Iris pigment epithelial cell (primary cell): ENCODE data around the gene RSU1.

Experiments
- DNase-seq: peaks from one replicate; pipeline ENCODE4 v3.0.0-alpha.2; 2011; ENCODE audit warnings: low read depth

RSU1 gene

DNA sequence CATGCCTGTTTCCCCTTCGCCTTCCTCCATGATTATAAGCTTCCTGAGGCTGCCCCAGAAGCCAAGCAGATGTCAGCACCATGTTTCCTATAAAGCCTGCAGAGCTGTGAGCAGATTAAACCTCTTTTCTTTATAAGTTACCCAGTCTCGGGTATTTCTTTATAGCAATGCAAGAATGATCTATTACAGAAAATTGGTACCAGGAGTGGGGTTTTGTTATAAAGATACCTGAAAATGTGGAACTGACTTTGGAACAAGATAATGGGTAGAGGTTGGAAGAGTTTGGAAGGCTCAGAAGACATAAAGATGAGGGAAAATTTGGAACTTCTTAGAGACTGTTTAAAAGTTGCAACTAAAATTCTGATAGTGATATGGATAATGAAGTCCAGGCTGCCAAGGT is 4.8 kb upstream of the RSU1 start:
- no peak for DNase-seq

GRCh38 chr10:16820421-16820820 is 3.2 kb upstream of the RSU1 start:
- DNase-seq = no peak

GRCh38 chr10:16820018-16820417 is 2.8 kb upstream of the RSU1 start:
- DNase-seq = no peak

GRCh38 chr10:16819436-16819835 is 2.2 kb upstream of the RSU1 start:
- no peak for DNase-seq

- DNase-seq = no peak
Measured at GRCh38 chr10:16819026-16819425, 1.8 kb upstream of the RSU1 start.

GRCh38 chr10:16816830-16817124 is 447 bp downstream of the RSU1 start:
- DNase-seq = peak; percentile 45

DNA sequence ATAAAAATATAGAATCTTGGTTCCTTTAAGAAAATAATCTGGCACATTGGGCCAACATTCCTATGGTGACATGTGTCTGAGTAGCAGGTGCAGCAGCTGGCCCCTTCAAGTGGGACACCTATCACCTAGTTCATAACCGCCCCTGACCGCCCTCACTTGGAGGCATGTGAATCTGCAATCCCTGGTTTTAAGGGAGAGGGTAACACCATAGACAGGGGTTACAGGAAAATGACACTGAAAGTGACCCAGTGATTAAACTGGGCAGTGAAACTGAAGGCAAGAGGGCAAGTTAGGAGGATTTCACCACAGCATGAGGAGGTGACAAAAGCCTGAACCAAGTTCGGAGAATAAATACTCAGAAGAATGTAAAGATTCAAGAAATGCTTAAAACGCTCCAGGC is 1.1 kb downstream of the RSU1 start:
- no peak for DNase-seq

DNA sequence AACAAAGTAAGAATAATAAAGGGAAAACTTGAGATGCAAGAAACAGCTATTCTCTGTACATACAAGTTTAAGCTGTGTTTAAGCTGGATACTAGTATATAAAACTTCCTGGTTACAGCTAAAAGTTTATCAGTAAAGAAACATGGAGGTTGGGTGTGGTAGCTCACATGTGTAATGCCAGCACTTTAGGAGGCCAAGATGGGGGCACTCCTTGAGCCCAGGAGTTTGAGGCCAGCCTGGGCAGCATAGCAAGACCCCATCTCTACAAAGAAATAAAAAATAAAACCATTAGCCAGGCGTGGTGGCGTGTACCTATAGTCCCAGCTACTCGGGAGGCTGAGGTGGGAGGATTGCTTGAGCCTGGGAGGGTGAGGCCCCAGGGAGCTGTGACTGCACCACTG is 3.2 kb downstream of the RSU1 start:
- no peak for DNase-seq

- DNase-seq = no peak
Measured at GRCh38 chr10:16812676-16813075, 4.5 kb downstream of the RSU1 start.

GRCh38 chr10:16811765-16812164 is 5.5 kb downstream of the RSU1 start:
- no peak for DNase-seq

- no peak for DNase-seq
Measured at GRCh38 chr10:16811292-16811691, 5.9 kb downstream of the RSU1 start.

GRCh38 chr10:16809074-16809718 is 8.0 kb downstream of the RSU1 start:
- peak; percentile 54 for DNase-seq

GRCh38 chr10:16804123-16804522 is 13.1 kb downstream of the RSU1 start:
- DNase-seq = no peak

- no peak for DNase-seq
Measured at GRCh38 chr10:16803464-16803863, 13.8 kb downstream of the RSU1 start.

DNA sequence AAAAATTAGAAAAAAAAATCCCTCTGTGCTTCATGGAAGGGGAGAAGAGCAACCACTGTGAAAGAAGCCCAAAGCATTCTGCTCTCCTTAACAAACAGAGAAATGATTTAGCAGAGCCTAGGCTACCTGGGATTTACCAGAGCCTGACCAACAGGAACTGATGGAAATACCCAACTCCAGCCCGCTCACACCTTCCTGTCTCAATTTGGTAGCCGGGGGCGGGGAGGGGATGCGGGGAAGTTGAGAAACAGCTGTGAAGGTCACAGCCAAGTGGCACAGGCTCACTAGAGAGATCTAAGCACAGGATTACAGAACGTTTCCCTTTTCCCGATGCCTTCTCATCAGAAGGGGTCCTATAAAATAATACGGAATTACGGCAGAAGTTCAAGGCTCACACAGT is 17.6 kb downstream of the RSU1 start:
- peak; percentile 11 for DNase-seq

DNA sequence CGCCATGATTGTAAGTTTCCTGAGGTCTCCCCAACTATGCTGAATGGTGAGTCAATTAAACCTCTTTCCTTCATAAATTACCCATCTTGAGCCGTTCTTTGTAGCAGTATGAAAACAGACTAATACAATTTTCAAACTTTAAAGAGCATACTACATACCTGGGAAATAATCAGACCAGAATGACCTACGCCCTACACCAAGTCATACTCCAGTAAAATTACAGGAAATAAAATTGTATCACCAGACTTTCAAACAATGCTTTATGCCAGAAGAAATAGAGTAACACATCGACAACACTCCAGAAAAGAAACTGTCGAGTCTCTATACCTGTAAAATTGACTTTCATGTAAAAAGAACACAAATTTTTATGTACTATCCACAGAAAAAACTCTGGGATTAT is 18.7 kb downstream of the RSU1 start:
- no peak for DNase-seq

DNA sequence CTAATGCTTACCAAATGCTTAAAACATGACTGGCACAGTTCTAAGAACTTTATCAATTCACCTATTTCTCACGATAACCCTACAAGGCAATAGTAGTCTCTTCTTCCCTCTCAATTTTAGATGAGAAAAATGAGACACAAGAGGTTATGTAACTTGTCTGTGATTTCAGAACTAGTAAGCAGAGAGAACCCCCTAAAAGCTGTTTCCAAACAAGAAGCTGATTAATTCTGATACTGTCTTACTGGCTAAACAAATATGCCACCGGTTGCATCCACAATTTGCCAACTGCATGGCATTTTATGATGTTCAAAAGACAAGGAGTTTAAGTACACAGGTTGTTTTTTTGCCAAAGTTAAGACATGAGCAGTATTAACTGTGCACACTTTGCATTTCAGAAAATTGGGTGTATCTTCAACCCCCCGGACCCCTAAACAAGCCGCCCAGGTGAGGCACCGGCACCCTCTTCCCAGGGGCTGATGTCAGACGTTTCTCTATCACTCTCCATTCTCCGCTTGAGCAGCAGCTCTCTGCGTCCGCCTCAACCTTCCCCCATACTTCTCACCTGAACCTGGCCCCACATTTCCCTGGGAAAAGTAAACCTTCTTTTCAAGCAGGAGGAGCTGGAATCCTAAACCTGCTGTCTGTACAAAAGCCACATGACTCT is 21.7 kb downstream of the RSU1 start:
- no peak for DNase-seq

DNA sequence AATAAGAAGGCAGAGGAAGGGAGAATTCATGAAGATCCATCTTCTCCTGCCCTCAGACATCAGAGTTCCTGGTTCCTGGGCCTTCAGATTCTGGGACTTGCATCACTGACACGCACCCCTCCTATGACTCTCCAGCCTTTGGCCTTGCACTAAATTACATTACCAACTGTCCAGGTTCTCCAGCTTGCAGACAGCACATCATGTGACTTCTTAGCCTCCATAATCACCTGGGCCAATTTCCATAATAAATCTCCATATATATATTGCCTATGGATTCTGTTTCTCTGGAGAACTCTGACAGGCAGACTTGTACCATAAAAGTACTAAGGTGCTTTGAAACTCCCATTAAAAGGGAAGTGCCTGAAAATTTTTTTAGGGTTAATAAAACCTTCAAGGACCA is 23.2 kb downstream of the RSU1 start:
- no peak for DNase-seq

- peak; percentile 64 for DNase-seq
Measured at GRCh38 chr10:16792675-16793074, 24.5 kb downstream of the RSU1 start.

DNA sequence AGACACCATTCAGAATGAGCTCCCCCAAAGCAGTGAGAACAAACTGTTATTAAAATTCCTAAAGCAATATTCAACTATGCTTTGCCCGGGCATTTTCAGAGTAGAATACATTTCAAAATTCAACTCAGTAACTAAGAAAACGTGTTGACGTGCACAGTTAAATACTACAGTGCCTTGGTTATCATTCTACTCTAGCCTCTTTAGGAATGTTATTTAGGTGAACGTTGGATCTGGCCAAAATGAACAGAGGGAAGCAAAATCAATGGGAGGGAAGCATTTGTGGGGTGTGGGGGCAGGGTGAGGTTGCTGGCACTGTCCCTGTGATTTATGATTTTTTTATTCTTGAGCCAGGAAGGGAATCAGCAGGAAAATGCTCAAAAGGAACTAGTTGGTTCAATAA is 27.5 kb downstream of the RSU1 start:
- no peak for DNase-seq

DNA sequence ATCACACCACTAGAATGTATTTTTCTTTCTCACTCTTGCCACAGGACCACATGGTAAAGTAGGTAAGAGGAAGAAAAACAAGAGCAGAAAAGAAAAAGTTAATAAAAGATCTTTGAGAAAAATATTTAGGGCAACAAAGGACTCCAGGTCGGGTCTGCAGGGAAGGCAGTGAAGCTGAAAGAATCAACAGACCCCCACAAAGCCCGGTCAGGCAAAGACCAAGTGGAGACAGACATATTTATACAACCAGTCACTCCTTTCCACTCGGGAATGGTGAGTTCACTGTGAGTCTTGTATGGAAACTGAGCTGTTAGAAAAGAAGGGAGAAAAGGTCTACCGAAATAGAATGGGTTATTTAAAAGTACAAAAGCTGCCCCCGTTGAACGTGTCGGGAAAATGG is 28.0 kb downstream of the RSU1 start:
- no peak for DNase-seq

DNA sequence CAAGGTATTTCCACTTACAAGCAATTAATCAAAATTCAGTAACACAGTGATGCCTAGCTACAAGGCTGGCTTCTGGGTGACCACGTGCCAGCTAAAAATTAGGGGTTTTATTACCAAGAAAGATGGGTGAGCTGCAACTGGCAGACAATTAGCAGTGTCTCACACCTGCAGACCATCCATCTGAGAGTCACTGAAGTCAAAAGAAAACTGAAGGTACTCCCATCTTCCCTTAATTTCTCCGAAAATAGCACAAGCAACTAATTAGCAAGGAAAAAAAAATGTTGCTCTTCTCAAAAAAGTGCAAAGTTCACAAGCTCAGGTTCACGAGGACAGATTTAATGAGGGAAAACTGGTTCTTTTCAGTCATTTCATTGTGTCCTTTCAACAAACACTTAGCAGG is 28.4 kb downstream of the RSU1 start:
- no peak for DNase-seq

- no peak for DNase-seq
Measured at GRCh38 chr10:16788125-16788524, 29.1 kb downstream of the RSU1 start.

- no peak for DNase-seq
Measured at GRCh38 chr10:16787361-16787791, 29.8 kb downstream of the RSU1 start.
